Retinal pigment epithelial cell (primary cell): ENCODE measurements around the gene SRPK1.

Experiments used
- DNase-seq: peaks from one replicate; pipeline ENCODE4 v3.0.0-alpha.2; 2010; ENCODE audit warnings: low read depth
- H3K4me3 ChIP-seq: 2 replicates; pipeline ENCODE4 v1.5.1; 2011; ENCODE audit warnings: mild to moderate bottlenecking, low read length, control low read depth, moderate library complexity
- TF ChIP-seq, protein P1 (sequence below): conservative IDR thresholded peaks from 2 replicates; pipeline ENCODE4 v1.5.1; 2011; ENCODE audit warnings: low read depth, low read length, control low read depth, inconsistent platforms

Gene SRPK1

DNA sequence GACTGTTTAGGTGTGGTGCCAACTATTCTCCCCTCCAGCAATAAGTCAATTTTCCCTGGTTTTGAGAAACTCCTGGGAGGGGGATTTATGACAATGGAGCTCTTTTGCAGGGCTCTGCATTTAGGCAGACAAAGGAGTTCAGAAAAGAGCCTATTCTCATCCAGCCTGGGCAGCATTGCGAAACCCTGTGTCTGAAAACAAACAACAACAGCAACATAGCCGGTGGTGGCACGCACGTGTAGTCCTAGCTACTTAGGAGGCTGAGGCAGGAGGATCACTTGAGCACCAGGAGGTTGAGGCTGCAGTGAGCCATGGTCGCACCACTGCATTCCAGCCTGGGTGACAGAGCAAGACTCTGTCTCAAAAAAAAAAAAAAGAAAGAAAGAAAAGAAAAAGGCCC is 130.2 kb downstream of the SRPK1 start:
- TF ChIP-seq, protein P1, sequence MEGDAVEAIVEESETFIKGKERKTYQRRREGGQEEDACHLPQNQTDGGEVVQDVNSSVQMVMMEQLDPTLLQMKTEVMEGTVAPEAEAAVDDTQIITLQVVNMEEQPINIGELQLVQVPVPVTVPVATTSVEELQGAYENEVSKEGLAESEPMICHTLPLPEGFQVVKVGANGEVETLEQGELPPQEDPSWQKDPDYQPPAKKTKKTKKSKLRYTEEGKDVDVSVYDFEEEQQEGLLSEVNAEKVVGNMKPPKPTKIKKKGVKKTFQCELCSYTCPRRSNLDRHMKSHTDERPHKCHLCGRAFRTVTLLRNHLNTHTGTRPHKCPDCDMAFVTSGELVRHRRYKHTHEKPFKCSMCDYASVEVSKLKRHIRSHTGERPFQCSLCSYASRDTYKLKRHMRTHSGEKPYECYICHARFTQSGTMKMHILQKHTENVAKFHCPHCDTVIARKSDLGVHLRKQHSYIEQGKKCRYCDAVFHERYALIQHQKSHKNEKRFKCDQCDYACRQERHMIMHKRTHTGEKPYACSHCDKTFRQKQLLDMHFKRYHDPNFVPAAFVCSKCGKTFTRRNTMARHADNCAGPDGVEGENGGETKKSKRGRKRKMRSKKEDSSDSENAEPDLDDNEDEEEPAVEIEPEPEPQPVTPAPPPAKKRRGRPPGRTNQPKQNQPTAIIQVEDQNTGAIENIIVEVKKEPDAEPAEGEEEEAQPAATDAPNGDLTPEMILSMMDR = no peak
- no peak overlapping the region for H3K4me3 ChIP-seq
- no peak for DNase-seq

GRCh38 chr6:35788423-35788982 is 132.4 kb downstream of the SRPK1 start:
- TF ChIP-seq, protein P1 = no peak
- no peak overlapping the region for H3K4me3 ChIP-seq
- DNase-seq = no peak

- no peak for DNase-seq
- TF ChIP-seq, protein P1 = no peak
- no peak overlapping the region for H3K4me3 ChIP-seq
These were observed 133.4 kb downstream of the SRPK1 start for GRCh38 chr6:35787266-35788218.

GRCh38 chr6:35786810-35787209 is 134.1 kb downstream of the SRPK1 start:
- TF ChIP-seq, protein P1 = no peak

GRCh38 chr6:35786272-35786671 is 134.6 kb downstream of the SRPK1 start:
- TF ChIP-seq, protein P1 = no peak
- no peak for DNase-seq
- H3K4me3 ChIP-seq = no peak overlapping the region

More at GRCh38 chr6:35786810-35787209, 134.1 kb downstream of the SRPK1 start:
- no peak overlapping the region for H3K4me3 ChIP-seq
- no peak for DNase-seq

DNA sequence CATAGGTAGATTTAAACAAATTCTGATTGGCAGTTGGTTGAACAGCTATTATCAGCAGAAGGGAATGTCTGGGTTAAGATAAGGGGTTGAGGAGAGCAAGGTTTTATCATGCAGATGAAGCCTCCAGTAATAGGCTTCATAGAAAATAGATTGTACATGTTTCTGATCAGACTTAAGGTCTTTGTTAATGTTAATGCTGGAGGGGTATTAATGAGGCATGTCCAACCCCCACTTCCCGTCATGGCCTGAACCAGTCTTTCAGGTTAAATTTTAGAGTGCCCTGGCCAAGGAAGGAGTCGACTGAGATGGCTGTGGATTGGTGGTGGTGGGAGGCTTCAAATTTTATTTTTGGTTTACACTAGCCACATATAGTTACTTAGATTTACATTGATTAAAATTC is 136.7 kb downstream of the SRPK1 start:
- no peak overlapping the region for H3K4me3 ChIP-seq
- no peak for DNase-seq
- TF ChIP-seq, protein P1 = no peak
